ENCODE measurements around the gene FAM120AOS. TPM values are rescaled to one million over a fixed set of nuclear protein-coding genes. Genes with fewer than 3 reads are reported as not detected.

The FAM120AOS gene
- total and polyA plus RNA-seq, 12 donors = 21.1 to 39.9 (median 31.5) TPM

DNA sequence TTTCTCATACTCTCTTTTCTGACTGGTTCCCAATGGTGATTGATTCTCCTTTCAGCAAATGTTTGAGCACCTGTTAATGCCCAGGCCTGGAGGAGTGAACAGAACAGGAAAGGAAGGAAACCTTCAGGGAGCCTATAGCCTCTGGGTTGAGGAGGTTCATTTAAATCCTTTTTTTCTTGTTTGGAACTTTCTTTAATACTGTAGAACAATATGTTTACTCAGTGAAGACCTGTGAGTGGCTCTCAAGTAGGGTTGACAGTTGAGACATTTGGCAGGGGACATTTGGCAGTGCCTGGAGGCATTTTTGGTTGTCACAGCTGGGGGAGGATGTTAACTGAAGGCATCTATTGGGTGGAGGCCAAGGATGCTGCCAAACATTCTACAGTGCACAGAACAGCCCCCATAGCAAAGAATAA, 6.1 kb upstream of the FAM120AOS start:
- TF ChIP-seq, protein P1, sequence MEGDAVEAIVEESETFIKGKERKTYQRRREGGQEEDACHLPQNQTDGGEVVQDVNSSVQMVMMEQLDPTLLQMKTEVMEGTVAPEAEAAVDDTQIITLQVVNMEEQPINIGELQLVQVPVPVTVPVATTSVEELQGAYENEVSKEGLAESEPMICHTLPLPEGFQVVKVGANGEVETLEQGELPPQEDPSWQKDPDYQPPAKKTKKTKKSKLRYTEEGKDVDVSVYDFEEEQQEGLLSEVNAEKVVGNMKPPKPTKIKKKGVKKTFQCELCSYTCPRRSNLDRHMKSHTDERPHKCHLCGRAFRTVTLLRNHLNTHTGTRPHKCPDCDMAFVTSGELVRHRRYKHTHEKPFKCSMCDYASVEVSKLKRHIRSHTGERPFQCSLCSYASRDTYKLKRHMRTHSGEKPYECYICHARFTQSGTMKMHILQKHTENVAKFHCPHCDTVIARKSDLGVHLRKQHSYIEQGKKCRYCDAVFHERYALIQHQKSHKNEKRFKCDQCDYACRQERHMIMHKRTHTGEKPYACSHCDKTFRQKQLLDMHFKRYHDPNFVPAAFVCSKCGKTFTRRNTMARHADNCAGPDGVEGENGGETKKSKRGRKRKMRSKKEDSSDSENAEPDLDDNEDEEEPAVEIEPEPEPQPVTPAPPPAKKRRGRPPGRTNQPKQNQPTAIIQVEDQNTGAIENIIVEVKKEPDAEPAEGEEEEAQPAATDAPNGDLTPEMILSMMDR (IDR thresholded peaks at IDR 0.05) = no peak
- H3K27ac ChIP-seq = peak overlapping the region in 6 of 10 donors; percentile 0 to 63 (median 29)
- H3K4me1 ChIP-seq = peaks cover 15 to 97% (median 72%) of the 10 kb centered on the region in 9 donors
- no peaks in the 10 kb centered on the region for H3K9me3 ChIP-seq
- H3K36me3 ChIP-seq = peaks cover 0 to 4% (median 0%) of the 10 kb centered on the region in 9 donors
- DNase-seq = peak in 1 of 2 donors; percentile 39
- no peak overlapping the region for H3K4me3 ChIP-seq
- intact Hi-C loops (cut with DNase I) = loop anchor here in 7 of 10 donors (5.0 to 10.0 kb wide), 7 partner anchors 45 to 325 kb away; partner anchors contain the start of gene NINJ1 (in 2 of the 7)
- H3K27me3 ChIP-seq = no peaks in the 10 kb centered on the region
- peak in 6 of 8 donors; percentile 58 to 78 (median 66) for ATAC-seq

DNA sequence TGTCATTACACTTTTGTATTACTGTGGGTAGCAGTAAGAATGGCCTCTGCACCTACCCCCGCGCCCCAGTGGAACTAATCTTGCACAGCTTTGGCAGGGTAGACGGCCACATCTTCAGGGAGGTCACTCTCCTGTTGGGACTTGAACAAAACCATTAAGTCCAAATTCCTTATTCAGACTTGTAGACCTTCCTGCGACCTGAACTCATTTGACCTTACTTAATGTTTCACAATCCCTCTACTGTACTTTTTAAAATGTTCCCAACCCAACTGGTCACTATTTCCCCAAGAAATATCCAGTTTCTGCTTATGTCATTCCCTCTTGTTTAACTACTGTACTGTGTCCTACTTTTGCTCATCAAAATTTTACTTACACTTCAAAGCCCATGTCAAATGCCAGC, 5.3 kb upstream of the FAM120AOS start:
- no peaks in the 10 kb centered on the region for H3K27me3 ChIP-seq
- no peak overlapping the region for H3K4me3 ChIP-seq
- 71 to 83% methylated on average over 4 of the region's 4 CpGs for WGBS, 2 donors
- no peak for DNase-seq
- H3K27ac ChIP-seq = peak overlapping the region in 5 of 10 donors; percentile 23 to 63 (median 33)
- intact Hi-C loops (cut with DNase I) = loop anchor here in 7 of 10 donors (5.0 to 10.0 kb wide), 7 partner anchors 46 to 324 kb away; partner anchors contain the start of gene NINJ1 (in 2 of the 7)
- TF ChIP-seq, protein P1 (IDR thresholded peaks at IDR 0.05) = no peak
- H3K4me1 ChIP-seq = peaks cover 15 to 97% (median 71%) of the 10 kb centered on the region in 9 donors
- peaks cover 0 to 4% (median 0%) of the 10 kb centered on the region in 9 donors for H3K36me3 ChIP-seq
- peak in 2 of 8 donors; percentile 12 to 47 for ATAC-seq
- H3K9me3 ChIP-seq = no peaks in the 10 kb centered on the region

DNA sequence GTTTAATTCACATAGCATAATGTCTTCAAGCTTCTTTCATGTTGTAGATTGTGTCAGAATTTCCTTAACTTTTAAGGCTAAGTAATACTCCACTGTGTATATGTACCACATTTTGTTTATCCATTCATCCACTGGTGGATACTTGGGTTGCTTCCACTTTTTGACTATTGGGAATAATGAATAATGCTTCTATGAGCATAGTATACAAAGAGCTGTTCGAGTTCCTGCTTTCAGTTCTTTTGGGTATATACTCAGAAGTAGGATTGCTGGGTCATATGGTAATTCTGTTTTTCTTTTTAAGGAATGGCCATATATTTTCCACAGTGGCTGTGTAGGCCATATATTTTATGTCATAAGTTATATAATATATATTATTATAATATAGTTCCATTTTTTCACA, 3.6 kb upstream of the FAM120AOS start:
- ATAC-seq = no peak
- no peak for DNase-seq
- Histone ChIP-seq H3K4me1 (peaks cover 15 to 84% (median 71%) of the 10 kb centered on the region in 9 donors), H3K36me3 (peaks cover 0 to 4% (median 0%) of the 10 kb centered on the region in 9 donors), H3K9me3 (no peaks in the 10 kb centered on the region), H3K27ac (peak overlapping the region in 2 of 10 donors; percentile 59 to 65), H3K4me3 (no peak overlapping the region), H3K27me3 (no peaks in the 10 kb centered on the region)
- intact Hi-C loops (cut with DNase I) = loop anchor here in 7 of 10 donors (5.0 to 10.0 kb wide), 7 partner anchors 48 to 322 kb away; partner anchors contain the start of gene NINJ1 (in 2 of the 7)
- 84 to 93% methylated on average over 1 of the region's 1 CpG for WGBS, 2 donors
- TF ChIP-seq, protein P1 (IDR thresholded peaks at IDR 0.05) = no peak

DNA sequence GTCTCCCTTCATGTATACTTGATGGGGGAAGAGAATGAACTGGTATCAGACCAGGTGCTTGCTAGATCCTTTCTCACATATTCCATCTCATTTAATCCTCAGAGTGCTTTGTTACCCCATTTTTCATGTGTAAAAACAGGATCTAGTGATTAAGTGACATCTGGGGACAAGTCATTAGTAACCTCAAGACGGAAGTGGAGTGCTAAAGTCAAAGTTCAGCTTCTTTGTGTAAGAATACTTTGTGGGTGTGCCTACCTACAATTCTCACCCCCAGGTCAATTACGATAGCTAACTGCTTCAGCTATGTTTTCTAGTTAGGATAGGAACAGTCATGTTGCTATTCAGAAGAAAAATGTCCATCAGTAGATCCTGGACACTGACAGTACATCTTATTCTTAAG, 3.1 kb upstream of the FAM120AOS start:
- intact Hi-C loops (cut with DNase I) = loop anchor here in 7 of 10 donors (5.0 to 10.0 kb wide), 7 partner anchors 48 to 322 kb away; partner anchors contain the start of gene NINJ1 (in 2 of the 7)

More for the DNA sequence above, 3.1 kb upstream of the FAM120AOS start:
- H3K4me3 ChIP-seq = no peak overlapping the region
- peaks cover 0 to 4% (median 0%) of the 10 kb centered on the region in 9 donors for H3K36me3 ChIP-seq
- H3K9me3 ChIP-seq = no peaks in the 10 kb centered on the region
- H3K4me1 ChIP-seq = peaks cover 15 to 79% (median 68%) of the 10 kb centered on the region in 9 donors
- no peaks in the 10 kb centered on the region for H3K27me3 ChIP-seq
- no peak for ATAC-seq
- TF ChIP-seq, protein P1 (IDR thresholded peaks at IDR 0.05) = no peak
- H3K27ac ChIP-seq = peak overlapping the region in 4 of 10 donors; percentile 44 to 98 (median 62)
- DNase-seq = no peak
- WGBS, 2 donors = 75 to 79% methylated on average over 2 of the region's 2 CpGs
